Activated CD4-positive, alpha-beta T cell treated with anti-CD3 and anti-CD28 coated beads, Interleukin-2, amount 50 U/mL, for 4 hours (primary cell): Measurements from ENCODE around the gene IFIT2.
"Not testable (repeated sequence)": the region's sequence is repeated elsewhere in the genome, so short reads cannot be mapped to it uniquely, and the experiment has no call there.

Source experiments
- DNase-seq, 2 experiments: peaks; one replicate each; pipeline ENCODE4 v3.0.0-alpha.2; 2020

The IFIT2 gene

DNA sequence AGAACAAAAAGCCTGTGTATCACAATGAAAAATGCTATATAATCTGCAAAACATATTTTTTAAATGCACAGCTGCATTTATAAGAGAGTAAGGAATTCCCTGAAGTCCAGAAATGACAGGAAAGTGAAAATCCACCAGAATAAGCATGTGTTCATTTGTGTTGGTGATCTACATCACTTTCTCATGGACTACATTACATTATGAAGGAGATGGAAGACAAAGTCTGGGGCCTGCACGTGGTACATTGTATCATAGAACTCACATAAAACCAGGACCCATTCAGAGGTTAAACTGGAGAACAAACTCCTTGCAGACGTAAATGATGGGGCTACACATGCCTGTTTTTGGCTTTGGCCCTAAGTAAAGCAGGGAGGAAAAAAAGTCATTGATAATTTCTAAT, 42.3 kb downstream of the IFIT2 start:
- no peak for DNase-seq

DNA sequence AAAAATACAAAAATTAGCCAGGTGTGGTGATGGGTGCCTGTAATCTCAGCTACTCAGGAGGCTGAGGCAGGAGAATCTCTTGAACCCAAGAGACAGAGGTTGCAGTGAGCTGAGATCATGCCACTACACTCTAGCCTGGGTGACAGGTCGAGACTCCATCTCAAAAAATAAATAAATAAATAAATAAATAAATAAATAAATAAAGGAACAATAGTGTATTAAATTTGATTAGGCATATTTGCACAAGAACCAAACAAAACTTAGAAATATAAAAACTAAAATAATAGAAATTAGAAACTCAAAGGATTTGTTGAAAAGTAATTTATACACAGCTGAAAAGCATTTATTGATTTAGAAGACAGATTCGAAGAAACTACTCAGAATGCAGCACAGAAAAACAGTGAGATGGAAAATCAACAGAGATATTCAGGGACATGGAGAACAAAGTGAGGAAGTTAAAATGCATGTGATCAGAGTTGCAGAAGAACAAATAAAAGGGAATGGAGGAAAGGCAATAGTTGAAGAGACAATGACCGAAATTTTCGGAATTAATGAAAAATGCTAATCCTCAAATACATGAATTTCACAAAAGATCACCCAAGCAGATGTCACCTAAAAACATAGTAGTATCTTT, 43.6 kb downstream of the IFIT2 start:
- DNase-seq = no peak

DNA sequence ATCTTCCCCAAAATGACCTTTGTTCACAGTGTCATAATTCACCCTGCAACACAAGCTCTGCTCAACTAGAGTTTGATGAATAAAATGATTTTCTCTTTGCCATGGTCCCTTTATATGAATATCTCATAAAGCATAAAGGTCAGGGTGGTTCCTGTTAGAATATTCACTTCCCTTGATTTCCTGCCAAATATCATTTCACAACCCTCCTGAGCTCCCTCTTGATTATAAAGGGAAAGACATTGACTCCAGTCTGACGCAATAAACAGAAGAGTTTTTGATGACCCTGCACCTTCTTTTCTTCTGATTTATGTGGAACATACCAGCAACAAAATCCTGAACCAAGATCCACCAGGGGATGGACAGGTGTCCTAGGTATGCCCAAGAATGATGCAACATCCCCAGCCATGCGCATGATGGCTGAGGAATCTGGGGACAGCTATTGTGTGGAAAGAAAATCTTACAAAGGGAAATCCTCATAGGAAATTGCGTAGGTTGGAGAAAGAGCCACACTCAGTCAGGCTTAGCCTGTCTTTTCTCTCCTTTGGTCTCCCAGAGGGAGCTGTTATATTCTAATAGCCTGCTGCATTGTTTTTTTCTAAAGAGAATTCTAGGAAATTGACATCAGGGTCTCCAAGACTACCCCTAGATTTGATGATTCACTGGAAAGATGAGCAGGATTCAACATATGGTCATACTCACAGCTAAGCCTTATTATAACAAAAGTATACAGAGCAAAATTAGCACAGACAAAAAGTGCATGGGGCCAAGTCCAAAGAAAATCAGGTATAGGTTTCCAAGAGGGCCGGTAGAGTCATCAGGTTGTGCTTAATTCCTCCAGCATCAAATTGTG, 44.8 kb downstream of the IFIT2 start:
- no peak for DNase-seq

DNA sequence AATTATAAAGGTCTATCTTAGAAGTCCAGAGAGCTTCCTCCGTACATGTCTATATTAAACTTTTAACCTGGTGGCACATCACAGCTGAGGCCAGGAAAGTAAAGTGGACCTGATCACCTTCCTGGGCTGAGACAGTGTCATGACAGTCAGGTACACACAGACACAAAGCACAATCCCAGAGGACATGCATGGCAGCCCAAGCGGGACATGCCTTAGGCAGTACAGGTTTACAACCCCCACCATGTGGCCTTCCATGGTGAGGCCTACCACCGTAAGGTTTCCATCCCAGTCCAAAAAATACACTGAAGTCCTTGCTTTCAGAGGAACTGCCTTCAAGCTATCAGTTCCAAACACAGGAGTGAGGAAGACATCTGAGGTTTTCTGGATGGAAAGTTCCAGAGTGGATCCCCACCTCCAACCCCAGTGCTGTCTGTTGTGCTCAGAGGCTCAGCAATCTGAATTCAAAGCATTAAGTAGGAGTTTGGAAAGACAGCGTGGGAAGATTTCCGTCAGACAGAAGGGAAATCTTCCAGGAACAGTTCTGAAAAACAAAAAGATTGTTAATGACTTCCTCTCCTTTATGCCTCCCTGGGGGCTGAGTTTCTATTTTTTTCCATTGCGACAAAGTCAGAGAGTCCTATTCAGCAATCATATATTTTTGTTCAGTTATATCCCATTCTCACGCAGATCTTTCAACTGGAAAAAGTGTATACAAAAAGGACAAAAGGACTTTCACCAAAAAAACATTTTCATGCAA, 46.0 kb downstream of the IFIT2 start:
- no peak for DNase-seq

DNA sequence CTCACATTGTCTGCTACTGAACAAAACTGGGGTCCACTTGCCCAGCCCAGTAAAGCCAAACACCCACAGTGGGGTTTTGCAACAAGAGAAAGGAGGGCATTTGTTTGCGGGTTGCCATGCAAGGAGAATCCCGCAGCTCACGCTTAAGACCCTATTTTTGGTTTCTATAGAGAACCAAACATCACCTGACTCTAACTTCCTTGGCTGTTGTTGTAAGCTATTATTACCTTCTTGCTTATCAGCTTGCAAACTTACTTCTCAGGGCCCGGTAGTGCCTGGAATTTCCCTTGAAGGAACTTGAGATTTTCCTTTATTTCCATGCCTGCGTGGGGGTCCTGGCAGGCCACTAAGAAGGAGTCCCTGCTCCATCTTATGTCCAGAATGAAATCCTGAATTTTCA, 46.6 kb downstream of the IFIT2 start:
- DNase-seq = no peak

DNA sequence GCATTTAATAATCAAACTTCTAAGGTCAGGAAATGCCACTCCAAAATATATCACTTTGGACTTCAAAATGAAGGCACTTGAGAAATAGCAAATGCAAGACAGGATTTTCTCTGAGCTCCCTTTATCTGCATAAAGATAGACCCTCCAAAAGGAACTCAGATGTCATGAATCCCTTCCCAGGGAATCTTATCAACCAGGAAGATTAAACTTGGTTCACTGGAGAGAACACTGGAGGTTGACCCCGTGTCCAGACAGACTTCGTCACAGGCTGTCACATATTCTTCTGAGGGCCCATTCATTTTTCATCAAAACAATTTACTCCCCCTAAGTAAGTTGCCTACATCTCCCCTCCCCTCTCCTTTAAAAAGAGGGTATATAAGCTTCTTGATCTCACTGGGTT, 47.1 kb downstream of the IFIT2 start:
- DNase-seq = no peak

DNA sequence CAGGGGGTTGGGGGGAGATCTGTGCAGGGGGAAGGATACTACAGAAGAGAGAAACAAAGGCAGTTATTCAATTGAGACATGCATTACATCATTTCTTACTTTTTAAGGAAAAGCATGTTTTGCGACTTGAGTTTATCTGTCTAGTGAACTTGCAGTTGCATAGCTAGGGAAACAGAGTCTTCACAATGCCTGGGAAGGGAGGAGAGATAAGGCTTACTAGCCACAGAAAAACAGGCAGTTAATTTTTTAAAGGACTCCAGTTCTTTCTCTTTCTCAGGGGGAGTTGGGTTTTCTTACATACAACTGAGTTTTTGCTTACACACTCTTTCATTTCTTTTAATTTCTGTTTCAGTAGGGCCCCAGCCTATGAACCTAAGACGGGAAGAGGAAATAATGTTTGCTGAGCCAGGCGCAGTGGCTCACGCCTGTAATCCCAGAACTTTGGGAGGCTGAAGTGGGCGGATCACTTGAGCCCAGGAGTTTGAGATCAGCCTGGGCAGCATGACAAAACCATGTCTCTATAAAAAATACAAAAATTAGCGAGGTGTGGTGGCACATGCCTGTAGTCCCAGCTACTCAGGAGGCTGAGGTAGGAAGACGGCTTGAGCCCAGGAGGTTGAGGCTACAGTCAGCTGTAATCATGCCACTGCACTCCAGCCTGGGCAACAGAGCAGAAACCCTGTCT, 48.9 kb downstream of the IFIT2 start:
- DNase-seq = not testable (repeated sequence)

DNA sequence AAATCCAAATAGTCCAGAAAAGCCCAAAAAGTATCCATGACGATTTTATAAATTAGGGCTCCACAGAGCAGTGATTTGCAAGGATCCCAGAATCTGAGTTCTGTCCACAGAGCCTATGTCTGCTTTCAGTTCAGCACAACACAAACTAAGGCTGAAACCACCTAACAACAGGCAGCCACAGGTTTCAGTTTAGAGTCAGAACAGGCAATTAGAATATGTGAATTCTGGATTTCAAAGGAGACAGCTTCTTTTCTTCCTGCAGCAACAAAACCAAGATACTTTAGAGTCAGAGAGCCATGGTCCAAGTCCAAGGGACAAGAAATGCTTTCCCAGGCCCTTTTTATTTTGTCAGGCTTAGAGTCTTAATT, 49.5 kb downstream of the IFIT2 start:
- no peak for DNase-seq

DNA sequence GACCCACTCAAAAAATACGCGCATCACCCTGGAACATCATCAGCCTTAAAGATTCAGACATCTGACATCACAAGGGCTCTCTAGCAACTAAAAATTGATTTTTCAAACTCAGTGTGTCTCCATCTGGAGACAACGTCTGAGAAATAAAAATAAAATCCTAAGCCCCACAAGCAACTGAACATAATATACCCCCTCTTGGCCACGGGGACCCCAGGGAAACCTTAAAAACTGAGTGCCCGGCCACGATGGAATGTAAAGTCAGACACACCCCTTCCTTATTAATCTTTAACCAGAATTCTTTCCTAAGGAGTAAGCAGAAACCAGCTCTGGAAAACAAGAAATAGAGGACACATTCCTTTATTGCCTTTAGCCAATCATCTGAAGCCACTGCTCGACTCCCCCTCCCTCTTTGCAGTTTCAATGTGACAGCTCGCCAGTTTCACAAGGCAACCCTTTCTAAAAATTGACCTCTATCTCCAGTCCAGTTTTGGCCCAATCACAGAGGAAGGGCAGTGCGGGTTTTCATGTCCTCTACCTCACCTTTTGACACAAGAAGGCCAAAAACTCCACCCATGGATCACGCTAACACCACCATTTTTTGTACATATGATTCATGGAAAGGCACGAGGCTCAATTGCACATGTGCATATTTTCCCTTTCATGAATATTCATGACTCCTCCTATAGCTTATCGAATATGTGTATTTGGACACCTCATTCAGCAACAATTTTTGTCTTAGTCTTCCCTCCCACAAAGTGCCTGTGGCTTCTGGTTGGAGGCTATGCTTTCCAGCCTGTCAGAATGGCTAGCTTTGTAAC, 50.1 kb downstream of the IFIT2 start:
- no peak for DNase-seq

DNA sequence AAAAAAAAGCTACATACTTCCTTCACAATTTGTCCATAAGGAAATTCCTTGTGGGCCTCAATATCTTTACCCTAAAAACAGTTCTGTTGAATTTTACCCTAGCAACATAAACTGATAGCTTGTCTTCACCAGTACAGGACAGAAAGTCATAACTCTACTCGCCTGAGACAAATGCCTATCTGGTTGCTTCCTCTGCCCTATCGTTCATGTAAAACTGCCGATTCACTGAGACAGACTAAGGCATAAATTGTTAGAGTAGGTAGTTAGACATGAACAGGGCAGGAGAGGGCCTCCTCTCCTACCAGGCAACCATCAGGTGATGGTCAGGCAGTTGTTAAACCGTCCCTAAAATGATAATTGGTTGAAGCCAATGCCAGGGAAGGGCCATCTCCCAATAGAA, 51.0 kb downstream of the IFIT2 start:
- no peak for DNase-seq

DNA sequence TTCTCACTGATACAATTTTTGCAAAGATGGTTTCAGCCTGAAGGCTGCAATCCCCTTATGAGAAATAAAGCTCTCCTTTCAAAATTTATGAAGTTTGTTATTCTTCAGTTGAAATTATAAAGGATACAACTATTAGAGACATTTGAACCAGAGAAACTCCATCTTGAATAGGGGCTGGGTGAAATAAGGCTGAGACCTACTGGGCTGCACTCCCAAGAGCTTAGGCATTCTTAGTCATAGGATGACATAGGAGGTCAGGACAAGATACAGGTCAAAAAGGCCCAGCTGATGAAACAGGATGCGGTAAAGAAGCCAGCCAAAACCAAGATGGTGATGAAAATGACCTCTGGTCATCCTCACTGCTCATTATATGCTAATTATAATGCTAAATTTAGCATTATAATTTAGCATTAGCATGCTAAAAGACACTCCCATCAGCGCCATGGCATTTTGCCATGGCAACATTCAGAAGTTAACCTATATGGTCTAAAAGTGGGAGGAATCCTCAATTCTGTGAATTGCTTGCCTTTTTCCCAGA, 53.6 kb downstream of the IFIT2 start:
- no peak for DNase-seq

DNA sequence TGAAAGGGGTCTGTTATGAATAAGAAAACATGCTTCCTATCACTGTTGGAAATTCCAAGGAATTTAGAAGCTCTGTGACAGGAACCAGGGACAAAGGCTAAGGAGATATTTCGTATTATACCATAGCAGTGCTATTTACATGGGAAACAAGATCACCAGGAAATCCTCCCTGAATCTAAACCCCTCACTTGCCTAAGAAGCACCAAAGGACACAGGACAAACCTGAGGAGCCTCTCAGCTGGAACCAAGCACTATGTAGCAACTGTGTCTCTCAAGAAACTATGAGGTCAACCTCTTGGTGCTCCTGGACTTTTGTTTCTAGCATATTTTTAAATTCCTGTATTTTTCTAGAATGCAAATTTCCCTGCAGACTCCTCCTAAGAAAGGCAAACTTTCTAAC, 55.2 kb downstream of the IFIT2 start:
- DNase-seq = no peak

DNA sequence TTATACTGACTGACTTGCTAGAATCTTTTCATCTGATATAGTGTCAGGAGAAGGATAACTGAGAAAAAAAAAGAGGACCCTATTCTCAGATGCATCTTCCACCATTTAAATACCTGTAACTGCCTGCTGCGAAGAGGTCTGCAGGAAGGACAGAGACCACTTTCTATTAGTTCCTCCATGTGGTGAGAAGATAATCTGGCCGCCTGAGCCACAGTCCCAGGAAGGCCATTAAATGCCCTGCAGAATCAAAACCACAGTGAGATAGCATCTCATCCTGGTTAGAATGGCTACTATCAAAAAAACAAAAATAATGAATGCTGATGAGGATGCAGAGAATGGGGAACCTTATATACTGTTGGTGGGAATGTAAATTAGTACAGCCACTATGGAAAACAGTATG, 56.1 kb downstream of the IFIT2 start:
- no peak for DNase-seq
